ENCODE data around the gene ACTR2. TPM values are rescaled to one million over a fixed set of nuclear protein-coding genes. Genes with fewer than 3 reads are reported as not detected.

ACTR2 gene
- total and polyA plus RNA-seq, 9 of the 15 experiments (the other 6 are each of a cell fraction or from before 2014, with no cell fraction given), result 47.3 to 239 (median 108) TPM

DNA sequence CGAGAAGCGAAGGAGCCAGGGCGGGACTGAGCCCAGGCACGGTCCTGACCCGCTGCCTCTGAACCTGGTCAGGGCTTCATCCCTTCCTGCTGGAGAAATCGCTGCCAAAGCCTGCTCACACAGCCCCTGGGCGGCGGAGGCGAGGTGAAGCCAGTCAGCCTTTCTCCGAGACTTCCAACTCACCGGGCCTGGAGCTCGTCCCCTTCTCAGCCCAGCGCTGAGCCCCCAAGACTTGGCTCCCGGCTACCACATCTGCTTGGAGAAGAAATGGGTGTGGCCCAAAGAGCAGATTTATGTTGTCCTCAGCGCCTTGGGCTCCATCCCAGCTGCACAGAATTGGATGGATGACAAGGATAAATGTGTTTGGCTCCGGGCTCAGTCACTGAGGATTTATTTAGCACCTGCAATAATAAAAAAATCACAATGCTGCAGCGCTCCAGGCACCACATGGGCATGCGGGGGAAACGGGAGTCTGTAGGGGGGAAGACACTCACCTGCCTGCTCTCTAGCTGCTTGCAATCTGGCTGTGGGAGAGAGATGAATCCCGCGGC is 64.9 kb downstream of the ACTR2 start:
- H3K4me2 ChIP-seq (ENCODE audit: insufficient read depth, low read length), result no peak overlapping the region
- no peak for TF ChIP-seq ATF6 (CRISPR knock-in tag; IDR thresholded peaks at IDR 0.05)
- TF ChIP-seq, protein P1, sequence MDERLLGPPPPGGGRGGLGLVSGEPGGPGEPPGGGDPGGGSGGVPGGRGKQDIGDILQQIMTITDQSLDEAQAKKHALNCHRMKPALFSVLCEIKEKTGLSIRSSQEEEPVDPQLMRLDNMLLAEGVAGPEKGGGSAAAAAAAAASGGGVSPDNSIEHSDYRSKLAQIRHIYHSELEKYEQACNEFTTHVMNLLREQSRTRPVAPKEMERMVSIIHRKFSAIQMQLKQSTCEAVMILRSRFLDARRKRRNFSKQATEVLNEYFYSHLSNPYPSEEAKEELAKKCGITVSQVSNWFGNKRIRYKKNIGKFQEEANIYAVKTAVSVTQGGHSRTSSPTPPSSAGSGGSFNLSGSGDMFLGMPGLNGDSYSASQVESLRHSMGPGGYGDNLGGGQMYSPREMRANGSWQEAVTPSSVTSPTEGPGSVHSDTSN (CRISPR knock-in tag; IDR thresholded peaks at IDR 0.05; ENCODE audit: low read depth), result no peak
- TF ChIP-seq, protein P1 (tag; conservative IDR thresholded peaks at IDR 0.05; ENCODE audit: low read depth), result peak; percentile 31; the same call in 1 of the 2 replicates
- 76% methylated on average over 14 of the region's 21 CpGs for WGBS (ENCODE audit: insufficient coverage, low coverage, missing lambda C conversion rate)
- no peaks in the 10 kb centered on the region for H3K27me3 ChIP-seq (ENCODE audit: control insufficient read depth in 2 of 2, insufficient read depth in 2 of 2, low read length in 2 of 2)
- no peak for FAIRE-seq
- no peak for DNase-seq (ENCODE audit: extremely low read depth in 1 of 4, low spot score in 3 of 4)
- no peak for ATAC-seq
- BruUV-seq (replicated peaks), result no TSS peak
- H3K9me3 ChIP-seq (replicated peaks; ENCODE audit: control insufficient read depth, insufficient read depth, low read depth, low read length), result no peaks in the 10 kb centered on the region
- no peaks in the 10 kb centered on the region for H3K79me2 ChIP-seq (ENCODE audit: control insufficient read depth, insufficient read depth, low read length)
- H3K4me3 ChIP-seq, result no peak overlapping the region
- in situ Hi-C loops (cut with MboI), result no loop called here
- peaks cover 30 to 34% of the 10 kb centered on the region in 2 experiments for H3K4me1 ChIP-seq (replicated peaks in 1 of 2; ENCODE audit: control insufficient read depth in 2 of 2, insufficient read depth in 2 of 2, low read length in 2 of 2)
- intact Hi-C loops (cut with micrococcal nuclease), result no loop called here
- no peaks in the 10 kb centered on the region for H3K9me1 ChIP-seq (ENCODE audit: control insufficient read depth, insufficient read depth, low read length)
- H4K20me1 ChIP-seq (replicated peaks; ENCODE audit: control insufficient read depth, insufficient read depth, low read length), result no peaks in the 10 kb centered on the region
- ChIA-PET POLR2A (interaction anchor here (0.5 to 2.7 kb wide), 6 partner anchors 12 to 333 kb away, joined by 3 to 16 read pairs (median 4); no protein-coding TSS in a partner anchor), CTCF (ENCODE audit: low intra/inter-chr PET ratio) (no interaction called here)
- H3K9ac ChIP-seq (ENCODE audit: insufficient read depth in 1 of 2, low read depth in 2 of 2, low read length in 2 of 2), result peak overlapping the region in 1 of 2 experiments; percentile 39; a peak in 1 of 4 replicates
- no peak overlapping the region for H3K27ac ChIP-seq (ENCODE audit: extremely low read depth, low read depth, low read length)
- H2AFZ ChIP-seq (ENCODE audit: low read depth, low read length), result no peak overlapping the region
- H3K36me3 ChIP-seq (ENCODE audit: control insufficient read depth, insufficient read depth, low read length), result no peaks in the 10 kb centered on the region

Measured in K562 (cell line).